Esophagus muscularis mucosa (tissue), 3 donors: Measurements from ENCODE around the gene USF2.

ENCODE experiments used
- POLR2A ChIP-seq: fragments of 450-650 bp; IDR thresholded peaks from one replicate; pipeline ENCODE4 v1.6.1; 2017; ENCODE audit warnings: antibody characterized with exemption, moderate library complexity, mild to moderate bottlenecking, low read depth
- POLR2AphosphoS5 ChIP-seq, 2 donors: sonication (generic); formaldehyde crosslinking; IDR thresholded peaks; one replicate each; pipeline ENCODE4 v1.6.1; 2017; ENCODE audit warnings: antibody characterized with exemption in 2 of 2
- TF ChIP-seq, protein P1 (sequence below), 3 experiments: fragments of 200-600 bp in 2 of 3; fragments of 450-650 bp in 1 of 3; sonication (generic) in 2 of 3; IDR thresholded peaks; one replicate each; pipeline ENCODE4 v1.5.1; 2017 to 2019; ENCODE audit warnings: antibody characterized with exemption in 3 of 3, mild to moderate bottlenecking in 2 of 3, moderate library complexity in 1 of 3

- TF ChIP-seq, protein P1, sequence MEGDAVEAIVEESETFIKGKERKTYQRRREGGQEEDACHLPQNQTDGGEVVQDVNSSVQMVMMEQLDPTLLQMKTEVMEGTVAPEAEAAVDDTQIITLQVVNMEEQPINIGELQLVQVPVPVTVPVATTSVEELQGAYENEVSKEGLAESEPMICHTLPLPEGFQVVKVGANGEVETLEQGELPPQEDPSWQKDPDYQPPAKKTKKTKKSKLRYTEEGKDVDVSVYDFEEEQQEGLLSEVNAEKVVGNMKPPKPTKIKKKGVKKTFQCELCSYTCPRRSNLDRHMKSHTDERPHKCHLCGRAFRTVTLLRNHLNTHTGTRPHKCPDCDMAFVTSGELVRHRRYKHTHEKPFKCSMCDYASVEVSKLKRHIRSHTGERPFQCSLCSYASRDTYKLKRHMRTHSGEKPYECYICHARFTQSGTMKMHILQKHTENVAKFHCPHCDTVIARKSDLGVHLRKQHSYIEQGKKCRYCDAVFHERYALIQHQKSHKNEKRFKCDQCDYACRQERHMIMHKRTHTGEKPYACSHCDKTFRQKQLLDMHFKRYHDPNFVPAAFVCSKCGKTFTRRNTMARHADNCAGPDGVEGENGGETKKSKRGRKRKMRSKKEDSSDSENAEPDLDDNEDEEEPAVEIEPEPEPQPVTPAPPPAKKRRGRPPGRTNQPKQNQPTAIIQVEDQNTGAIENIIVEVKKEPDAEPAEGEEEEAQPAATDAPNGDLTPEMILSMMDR (IDR thresholded peaks at IDR 0.05), result no peak
- TF ChIP-seq POLR2A (no peak), POLR2AphosphoS5 (IDR thresholded peaks at IDR 0.05) (peak in 1 of 2 donors; percentile 40)
Measured at GRCh38 chr19:35254341-35255297, 14.1 kb upstream of the USF2 start.
